Mesothelial cell of epicardium (in vitro differentiated cells): Measurements from ENCODE around the gene RASSF4. TPM values are rescaled to one million over a fixed set of nuclear protein-coding genes. Genes with fewer than 3 reads are reported as not detected.

ENCODE experiments used
- DNase-seq, 2 experiments: peaks; one replicate each; pipeline ENCODE4 v3.0.0; 2021; ENCODE audit warnings: low spot score in 2 of 2; ENCODE audit not compliant: unreplicated experiment in 2 of 2
- H3K27ac Mint-ChIP-seq: 2 replicates; pipeline ENCODE4 v1.8.0; 2021; ENCODE audit warnings: mixed read lengths
- H3K27me3 Mint-ChIP-seq: 2 replicates; pipeline ENCODE4 v1.8.0; 2021; ENCODE audit warnings: low read depth, mixed read lengths
- H3K36me3 Mint-ChIP-seq: 2 replicates; pipeline ENCODE4 v1.8.0; 2021; ENCODE audit warnings: mixed read lengths
- H3K4me1 Mint-ChIP-seq: 2 replicates; pipeline ENCODE4 v1.8.0; 2021; ENCODE audit warnings: mixed read lengths
- H3K4me3 Mint-ChIP-seq: 2 replicates; pipeline ENCODE4 v1.8.0; 2021; ENCODE audit warnings: mild to moderate bottlenecking, moderate library complexity, mixed read lengths
- H3K9me3 Mint-ChIP-seq: 2 replicates; pipeline ENCODE4 v1.8.0; 2021; ENCODE audit warnings: mixed read lengths
- CTCF ChIP-seq: fragments of 200-600 bp; sonication (generic); IDR thresholded peaks from one replicate; pipeline ENCODE4 v1.5.0; 2021; ENCODE audit warnings: antibody characterized with exemption; ENCODE audit not compliant: unreplicated experiment
- total RNA-seq: library from RNA; stranded (reverse); gene quantifications from 3 replicates; pipeline ENCODE4 v1.2.1, GENCODE V29; 2021

Gene RASSF4
- total RNA-seq, 1 donor from 2014 or later = 16.3 TPM

GRCh38 chr10:44950326-44951225, 9.0 kb upstream of the RASSF4 start:
- no peaks in the 10 kb centered on the region for H3K27me3 Mint-ChIP-seq
- peak overlapping the region; percentile 2 for H3K27ac Mint-ChIP-seq
- no peak for DNase-seq
- H3K4me1 Mint-ChIP-seq = peaks cover 33% of the 10 kb centered on the region
- no peak for TF ChIP-seq CTCF
- no peak overlapping the region for H3K4me3 Mint-ChIP-seq
- H3K36me3 Mint-ChIP-seq = peaks cover 3% of the 10 kb centered on the region
- H3K9me3 Mint-ChIP-seq = peaks cover 3% of the 10 kb centered on the region

- Mint-ChIP-seq H3K4me1 (peaks cover 33% of the 10 kb centered on the region), H3K27ac (no peak overlapping the region), H3K9me3 (no peaks in the 10 kb centered on the region), H3K4me3 (no peak overlapping the region), H3K36me3 (peaks cover 12% of the 10 kb centered on the region), H3K27me3 (no peaks in the 10 kb centered on the region)
- no peak for DNase-seq
- no peak for TF ChIP-seq CTCF
Observed at GRCh38 chr10:44951576-44952226, 7.9 kb upstream of the RASSF4 start.

GRCh38 chr10:44952779-44953231, 6.8 kb upstream of the RASSF4 start:
- Mint-ChIP-seq H3K27ac (peak overlapping the region; percentile 55), H3K27me3 (no peaks in the 10 kb centered on the region), H3K4me3 (no peak overlapping the region), H3K4me1 (peaks cover 37% of the 10 kb centered on the region), H3K36me3 (peaks cover 16% of the 10 kb centered on the region), H3K9me3 (no peaks in the 10 kb centered on the region)
- no peak for TF ChIP-seq CTCF
- no peak for DNase-seq

- H3K4me3 Mint-ChIP-seq = no peak overlapping the region
- H3K9me3 Mint-ChIP-seq = no peaks in the 10 kb centered on the region
- peaks cover 49% of the 10 kb centered on the region for H3K4me1 Mint-ChIP-seq
- no peak for DNase-seq
- peaks cover 16% of the 10 kb centered on the region for H3K36me3 Mint-ChIP-seq
- no peak overlapping the region for H3K27ac Mint-ChIP-seq
- H3K27me3 Mint-ChIP-seq = no peaks in the 10 kb centered on the region
- TF ChIP-seq CTCF = no peak
Observed at GRCh38 chr10:44954042-44954441, 5.6 kb upstream of the RASSF4 start.

GRCh38 chr10:44954962-44955361, 4.6 kb upstream of the RASSF4 start:
- TF ChIP-seq CTCF = no peak
- H3K27me3 Mint-ChIP-seq = no peaks in the 10 kb centered on the region
- H3K4me3 Mint-ChIP-seq = no peak overlapping the region
- H3K36me3 Mint-ChIP-seq = peaks cover 16% of the 10 kb centered on the region
- H3K27ac Mint-ChIP-seq = no peak overlapping the region
- H3K9me3 Mint-ChIP-seq = no peaks in the 10 kb centered on the region
- H3K4me1 Mint-ChIP-seq = peaks cover 44% of the 10 kb centered on the region
- DNase-seq = no peak
